Measurements from ENCODE around the gene PPP3CB.

GRCh38 chr10:73493781-73494180 lies 2.0 kb downstream of the PPP3CB start:
- TF ChIP-seq POLR2AphosphoS5 (IDR thresholded peaks at IDR 0.05; ENCODE audit: low read depth, low read length) (no peak), POLR2A (IDR thresholded peaks at IDR 0.05; ENCODE audit: low read depth, low read length) (no peak), POU2F2 (IDR thresholded peaks at IDR 0.05; ENCODE audit: low read depth, low read length) (no peak), TAF1 (IDR thresholded peaks at IDR 0.05; ENCODE audit: low read depth, low read length) (no peak), PAX5 (IDR thresholded peaks at IDR 0.05; ENCODE audit: insufficient read depth, low read length, severe bottlenecking) (no peak), SPI1 (IDR thresholded peaks at IDR 0.05; ENCODE audit: low read depth, low read length) (no peak)
